Measurements from ENCODE around the gene CEACAM16. TPM values are rescaled to one million over a fixed set of nuclear protein-coding genes. Genes with fewer than 3 reads are reported as not detected.

Gene CEACAM16
- not detected in 2 replicates for total RNA-seq

GRCh38 chr19:44698492-44699201 is at the start of gene CEACAM16:
TSS of gene CEACAM16 (plus strand) at chr19:44699151. CDS start at chr19:44701457, 2,306 bp downstream.

DNA sequence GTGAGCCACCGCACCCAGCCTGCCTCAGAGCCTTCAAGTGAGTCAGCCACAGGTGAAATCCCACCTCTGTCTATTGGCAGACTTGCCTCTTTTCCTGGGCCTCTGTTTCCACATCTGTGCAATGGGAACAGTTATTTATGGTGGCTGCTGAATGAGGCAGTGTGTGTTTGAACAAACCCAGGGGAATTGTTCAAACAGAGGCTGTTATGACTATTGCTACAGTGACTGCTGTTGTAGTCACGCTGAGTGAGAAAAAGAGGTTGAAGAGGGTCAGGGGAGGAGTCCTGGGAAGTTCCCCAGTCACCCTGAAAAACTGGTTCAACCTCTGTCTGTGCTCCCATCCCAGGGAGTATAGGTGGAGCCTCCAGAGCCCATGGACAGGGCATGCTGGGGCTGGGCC is 27.6 kb upstream of the CEACAM16 start, which contains the start of gene CEACAM19:
TSS of gene CEACAM19 (plus strand) at position 83 of the 400 bp plus-strand sequence. CDS start 450 bp downstream, outside the sequence.

DNA sequence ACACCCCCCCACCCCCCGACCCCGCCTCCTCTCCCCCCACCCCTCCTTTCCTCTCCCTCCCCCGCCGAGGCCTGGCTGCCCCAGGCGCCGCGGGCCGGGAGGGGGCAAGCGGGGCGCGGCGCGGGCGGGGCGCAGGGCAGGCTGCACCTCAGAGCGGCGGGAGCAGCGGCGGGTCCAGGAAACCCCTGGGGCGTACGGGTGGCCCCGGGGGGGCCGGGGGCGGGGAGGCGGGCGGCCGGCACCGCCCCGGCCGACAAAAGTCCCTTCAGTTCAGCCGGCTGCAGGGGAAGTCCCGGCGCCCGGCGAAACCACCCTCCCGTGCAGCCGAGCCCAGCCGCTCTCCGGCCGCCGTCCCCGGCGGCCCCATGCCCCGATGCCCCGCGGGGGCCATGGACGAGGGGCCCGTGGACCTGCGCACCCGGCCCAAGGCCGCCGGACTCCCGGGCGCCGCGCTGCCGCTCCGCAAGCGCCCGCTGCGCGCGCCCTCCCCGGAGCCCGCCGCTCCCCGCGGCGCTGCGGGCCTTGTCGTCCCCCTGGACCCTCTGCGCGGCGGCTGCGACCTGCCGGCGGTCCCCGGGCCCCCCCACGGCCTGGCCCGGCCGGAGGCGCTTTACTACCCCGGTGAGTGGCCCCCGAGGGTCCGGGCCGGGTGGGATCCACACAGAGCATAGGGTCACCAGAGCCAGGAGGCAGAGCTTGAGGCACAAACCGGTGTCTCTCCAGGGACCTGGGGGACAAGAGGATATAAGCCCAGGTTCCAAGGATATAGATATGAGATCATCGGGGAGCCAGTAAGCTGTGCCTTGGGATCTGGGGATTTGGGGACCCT is 49.7 kb downstream of the CEACAM16 start, which contains the start of gene BCL3:
TSS of gene BCL3 (plus strand) at position 283 of the 829 bp plus-strand sequence. CDS start at position 366, 83 bp downstream.

Other genes with a start within 250 kb of the CEACAM16 start
- gene ZNF180, start 198.6 kb upstream of the CEACAM16 start, total RNA-seq = 7.0 and 13.8 TPM in 2 replicates
- not detected in 2 replicates for gene CEACAM20, start 169.5 kb upstream of the CEACAM16 start, total RNA-seq
- gene IGSF23, start 85.6 kb upstream of the CEACAM16 start, total RNA-seq = not detected in 2 replicates
- 87.3 and 136 TPM in 2 replicates for gene PVR, start 55.2 kb upstream of the CEACAM16 start, total RNA-seq
- gene CEACAM19, start 27.7 kb upstream of the CEACAM16 start, total RNA-seq = 3.8 and 5.6 TPM in 2 replicates
- gene BCL3, start 49.6 kb downstream of the CEACAM16 start, total RNA-seq = 17.3 and 18.8 TPM in 2 replicates
- 0.07 TPM in 1 of 2 replicates, not detected in the other for gene CBLC, start 78.7 kb downstream of the CEACAM16 start, total RNA-seq
- 25.3 and 34.6 TPM in 2 replicates for gene BCAM, start 110.0 kb downstream of the CEACAM16 start, total RNA-seq
- 85.9 and 97.6 TPM in 2 replicates for gene NECTIN2, start 147.1 kb downstream of the CEACAM16 start, total RNA-seq
- 32.3 and 45.9 TPM in 2 replicates for gene TOMM40, start 192.1 kb downstream of the CEACAM16 start, total RNA-seq
- gene APOE, start 206.6 kb downstream of the CEACAM16 start, total RNA-seq = 2.0 and 165 TPM in 2 replicates
- 2.4 TPM in 1 of 2 replicates, not detected in the other for gene APOC1, start 215.5 kb downstream of the CEACAM16 start, total RNA-seq
- gene APOC4, start 243.1 kb downstream of the CEACAM16 start, total RNA-seq = not detected in 2 replicates
- not detected in 2 replicates for gene APOC2, start 246.9 kb downstream of the CEACAM16 start, total RNA-seq